Measurements from ENCODE around the gene PSMD7.

PSMD7 gene

GRCh38 chr16:74304164-74304834 is 7.7 kb downstream of the PSMD7 start:
- in situ Hi-C loops (cut with HindIII; ENCODE audit: low sequenced_read_pairs): no loop called here
- no peak for DNase-seq (ENCODE audit: low read depth, low spot score)
- no peak overlapping the region for H3K4me3 ChIP-seq (ENCODE audit: low read depth, low read length)
- peak; percentile 49 for TF ChIP-seq CTCF (IDR thresholded peaks at IDR 0.05; ENCODE audit: low read depth, low read length)

- H3K4me3 ChIP-seq (ENCODE audit: low read depth, low read length): no peak overlapping the region
- in situ Hi-C loops (cut with HindIII; ENCODE audit: low sequenced_read_pairs): no loop called here
- DNase-seq (ENCODE audit: low read depth, low spot score): no peak
- TF ChIP-seq CTCF (IDR thresholded peaks at IDR 0.05; ENCODE audit: low read depth, low read length): no peak
Measured at GRCh38 chr16:74304835-74305176, 8.2 kb downstream of the PSMD7 start.

- no peak for DNase-seq (ENCODE audit: low read depth, low spot score)
- no peak overlapping the region for H3K4me3 ChIP-seq (ENCODE audit: low read depth, low read length)
- in situ Hi-C loops (cut with HindIII; ENCODE audit: low sequenced_read_pairs): no loop called here
- no peak for TF ChIP-seq CTCF (IDR thresholded peaks at IDR 0.05; ENCODE audit: low read depth, low read length)
Measured at GRCh38 chr16:74305281-74305680, 8.7 kb downstream of the PSMD7 start.

- in situ Hi-C loops (cut with HindIII; ENCODE audit: low sequenced_read_pairs): no loop called here
- no peak for TF ChIP-seq CTCF (IDR thresholded peaks at IDR 0.05; ENCODE audit: low read depth, low read length)
- DNase-seq (ENCODE audit: low read depth, low spot score): no peak
- no peak overlapping the region for H3K4me3 ChIP-seq (ENCODE audit: low read depth, low read length)
Measured at GRCh38 chr16:74305978-74306784, 9.6 kb downstream of the PSMD7 start.

GRCh38 chr16:74307383-74307782 is 10.8 kb downstream of the PSMD7 start:
- TF ChIP-seq CTCF (IDR thresholded peaks at IDR 0.05; ENCODE audit: low read depth, low read length): no peak
- in situ Hi-C loops (cut with HindIII; ENCODE audit: low sequenced_read_pairs): no loop called here

GRCh38 chr16:74309789-74310781 is 13.5 kb downstream of the PSMD7 start:
- peak; percentile 80 for TF ChIP-seq CTCF (IDR thresholded peaks at IDR 0.05; ENCODE audit: low read depth, low read length)
- in situ Hi-C loops (cut with HindIII; ENCODE audit: low sequenced_read_pairs): no loop called here
- DNase-seq (ENCODE audit: low read depth, low spot score): peak; percentile 55
- H3K4me3 ChIP-seq (ENCODE audit: low read depth, low read length): no peak overlapping the region

More at GRCh38 chr16:74307383-74307782, 10.8 kb downstream of the PSMD7 start:
- no peak overlapping the region for H3K4me3 ChIP-seq (ENCODE audit: low read depth, low read length)
- no peak for DNase-seq (ENCODE audit: low read depth, low spot score)
